GM12878 (cell line): ENCODE measurements around the gene DBNDD2. TPM values are rescaled to one million over a fixed set of nuclear protein-coding genes. Genes with fewer than 3 reads are reported as not detected.

Experiments
- ATAC-seq: fragments of 200-7000 bp; cut with Tn5 transposase; 3 replicates; pipeline ENCODE4 v1.9.1; 2020; ENCODE audit warnings: mild to moderate bottlenecking, moderate library complexity
- BruUV-seq: library from RNA; stranded (reverse); fragments of 400-500 nt; replicated peaks from 2 replicates; lab custom pipeline; 2021; lab: Mats Ljungman, UMichigan
- CTCF ChIA-PET: fragments of 300-600 bp; sonication (Branson Sonifier 250); formaldehyde crosslinking; extraction: SDS; loops from one replicate; lab custom pipeline; 2021; ENCODE audit warnings: inconsistent platforms; lab: Yijun Ruan, JAX
- POLR2A ChIA-PET: fragments of 350-600 bp; formaldehyde crosslinking; extraction: SDS; loops from one replicate; lab custom pipeline; 2021; ENCODE audit warnings: inconsistent platforms; lab: Charles Lee
- RAD21 ChIA-PET: fragments of 300-600 bp; sonication (Branson Sonifier 250); formaldehyde crosslinking; loops from one replicate; lab custom pipeline; 2023; ENCODE audit warnings: antibody characterized with exemption; ENCODE audit not compliant: unreplicated experiment; lab: Charles Lee
- SMC1A ChIA-PET: fragments of 300-600 bp; sonication (Branson Sonifier 250); formaldehyde crosslinking; loops from one replicate; lab custom pipeline; 2023; ENCODE audit not compliant: unreplicated experiment, uncharacterized antibody; lab: Charles Lee
- DNase-seq: peaks from one replicate; pipeline ENCODE4 v3.0.0-alpha.2; 2011; ENCODE audit warnings: low read depth, low spot score
- FAIRE-seq: peaks from 3 replicates; lab custom pipeline; 2011; peaks lifted over from hg19 to GRCh38; lab: Jason Lieb, UNC
- H2AFZ ChIP-seq: 2 replicates; pipeline ENCODE4 v1.6.0; 2011; ENCODE audit warnings: low read depth, low read length, control low read depth; ENCODE audit not compliant: control insufficient read depth
- H3K27ac ChIP-seq: 2 replicates; pipeline ENCODE4 v1.5.1; 2011; ENCODE audit warnings: control low read depth; ENCODE audit not compliant: control insufficient read depth, insufficient read depth
- H3K27me3 ChIP-seq, 2 experiments: replicated peaks in 1 of 2; 2 replicates each; pipeline versions ENCODE4 v1.6.0 to v1.6.1; 2011; ENCODE audit warnings: low read length in 1 of 2; ENCODE audit not compliant: control insufficient read depth in 2 of 2, insufficient read depth in 2 of 2
- H3K36me3 ChIP-seq, 2 experiments: 2 replicates each; pipeline ENCODE4 v1.5.1; 2011; ENCODE audit warnings: low read length in 1 of 2; ENCODE audit not compliant: control insufficient read depth in 2 of 2, insufficient read depth in 2 of 2
- H3K4me1 ChIP-seq: 2 replicates; pipeline ENCODE4 v1.6.1; 2011; ENCODE audit warnings: mild to moderate bottlenecking, low read length, moderate library complexity, mixed read lengths; ENCODE audit not compliant: control insufficient read depth, insufficient read depth
- H3K4me2 ChIP-seq: 2 replicates; pipeline ENCODE4 v1.6.0; 2011; ENCODE audit warnings: control low read depth; ENCODE audit not compliant: control insufficient read depth, insufficient read depth
- H3K4me3 ChIP-seq: fragments of 200-600 bp; sonication (generic); 2 replicates; pipeline ENCODE4 v1.5.1; 2016
- H3K79me2 ChIP-seq: 2 replicates; pipeline ENCODE4 v1.6.0; 2011; ENCODE audit warnings: low read length; ENCODE audit not compliant: control insufficient read depth, insufficient read depth
- H3K9ac ChIP-seq: 2 replicates; pipeline ENCODE4 v1.8.0; 2011; ENCODE audit warnings: low read length, control low read depth, mixed read lengths; ENCODE audit not compliant: control insufficient read depth, insufficient read depth
- H3K9me3 ChIP-seq: replicated peaks from 3 replicates; pipeline ENCODE4 v1.5.1; 2011; ENCODE audit warnings: mild to moderate bottlenecking, low read length; ENCODE audit not compliant: control insufficient read depth, insufficient read depth
- H4K20me1 ChIP-seq: 2 replicates; pipeline ENCODE4 v1.6.0; 2011; ENCODE audit not compliant: control insufficient read depth, insufficient read depth
- BCL3 ChIP-seq: IDR thresholded peaks from 2 replicates; pipeline ENCODE4 v1.6.1; 2011; ENCODE audit warnings: borderline replicate concordance, low read depth, mild to moderate bottlenecking, moderate library complexity, low read length; ENCODE audit not compliant: insufficient read depth, poor library complexity, severe bottlenecking
- EED ChIP-seq: sonication (generic); IDR thresholded peaks from 2 replicates; pipeline ENCODE4 v1.6.1; 2016; ENCODE audit warnings: antibody characterized with exemption, low read depth
- ESRRA ChIP-seq: IDR thresholded peaks from 2 replicates; pipeline ENCODE4 v1.6.1; 2012; ENCODE audit warnings: mild to moderate bottlenecking, low read length, improper control_type of control experiment
- ETV6 ChIP-seq, 2 experiments: fragments of 450-650 bp in 1 of 2; IDR thresholded peaks in 1 of 2; conservative IDR thresholded peaks in 1 of 2; 2 replicates each; pipeline ENCODE4 v1.6.1; 2014; ENCODE audit warnings: antibody characterized with exemption in 1 of 2, borderline replicate concordance in 1 of 2, low read depth in 1 of 2, mild to moderate bottlenecking in 1 of 2, moderate library complexity in 1 of 2
- KDM1A ChIP-seq: fragments of 200-600 bp; sonication (generic); IDR thresholded peaks from 2 replicates; pipeline ENCODE4 v1.6.1; 2016; ENCODE audit warnings: borderline replicate concordance
- LARP7 ChIP-seq: fragments of 450-650 bp; IDR thresholded peaks from 2 replicates; pipeline ENCODE4 v1.6.1; 2017; ENCODE audit warnings: mild to moderate bottlenecking
- NFYB ChIP-seq: IDR thresholded peaks from 2 replicates; pipeline ENCODE4 v1.6.1; 2011; ENCODE audit warnings: low read depth, mild to moderate bottlenecking, low read length, improper control_type of control experiment, moderate library complexity; ENCODE audit not compliant: insufficient read depth
- NR2C2 ChIP-seq: IDR thresholded peaks from 2 replicates; pipeline ENCODE4 v1.6.1; 2011; ENCODE audit warnings: borderline replicate concordance, low read depth; ENCODE audit not compliant: control insufficient read depth, insufficient read length
- PAX5 ChIP-seq: IDR thresholded peaks from 2 replicates; pipeline ENCODE4 v1.6.1; 2011; ENCODE audit warnings: low read depth, low read length, borderline replicate concordance
- RAD21 ChIP-seq: IDR thresholded peaks from 2 replicates; pipeline ENCODE4 v1.6.1; 2011; ENCODE audit warnings: mild to moderate bottlenecking, low read depth, low read length, moderate library complexity; ENCODE audit not compliant: insufficient read depth
- SIN3A ChIP-seq: IDR thresholded peaks from 2 replicates; pipeline ENCODE4 v1.6.1; 2012; ENCODE audit warnings: low read depth, low read length, improper control_type of control experiment
- SMAD1 ChIP-seq: fragments of 450-650 bp; IDR thresholded peaks from 2 replicates; pipeline ENCODE4 v1.6.1; 2018; ENCODE audit warnings: mild to moderate bottlenecking, low read depth; ENCODE audit not compliant: partially characterized antibody
- USF1 ChIP-seq: IDR thresholded peaks from 2 replicates; pipeline ENCODE4 v1.6.1; 2011; ENCODE audit warnings: borderline replicate concordance, low read depth, mild to moderate bottlenecking, moderate library complexity, mixed read lengths, low read length; ENCODE audit not compliant: insufficient read depth; ENCODE audit errors: extremely low read length
- USF2 ChIP-seq: IDR thresholded peaks from 2 replicates; pipeline ENCODE4 v1.6.1; 2011; ENCODE audit warnings: low read depth, low read length, improper control_type of control experiment, borderline replicate concordance
- ZBTB11 ChIP-seq: fragments of 450-650 bp; formaldehyde crosslinking; IDR thresholded peaks from 2 replicates; pipeline ENCODE4 v1.5.0; 2022; ENCODE audit warnings: mild to moderate bottlenecking, missing genetic modification characterization
- WGBS: methylation state at CpG from one replicate; pipeline ENCODE4 v1.1.6; 2016; ENCODE audit warnings: low lambda C conversion rate; ENCODE audit not compliant: insufficient replicate concordance, insufficient coverage; ENCODE audit errors: missing lambda C conversion rate; 5-methylcytosine and 5-hydroxymethylcytosine counted together
- in situ Hi-C: fragments of 300-500 bp; cut with MboI; formaldehyde crosslinking; loops from 9 replicates; pipeline ENCODE4 v1.14.3; 2018; ENCODE audit warnings: mixed read lengths
- intact Hi-C: fragments of 100-400 bp; cut with micrococcal nuclease; formaldehyde crosslinking; loops from one replicate; pipeline ENCODE4 v1.14.2; 2022; ENCODE audit not compliant: unreplicated experiment
- polyA plus RNA-seq, 11 experiments: library from polyadenylated mRNA; depleted of rRNA in 4 of 11; unstranded in 6 of 11; stranded (reverse) in 5 of 11; fragments of >200 nt; fragmentation: Nextera tagmentation in 4 of 11; fragmentation: Illumina TruSeq in 1 of 11; extraction: Ambion mirVana in 4 of 11; extraction: Trizol in 1 of 11; gene quantifications; 1 replicate in 1 of 11; 2 replicates in 10 of 11; pipeline versions ENCODE4 v1.2.1 to v1.2.3, GENCODE V29; 2011 to 2016; ENCODE audit warnings: inconsistent platforms in 2 of 11, missing spikeins in 2 of 11, low read depth in 1 of 11
- total RNA-seq, 4 experiments: library from RNA; depleted of rRNA in 3 of 4; stranded (reverse); fragments of >200 nt in 3 of 4; fragmentation: Illumina TruSeq in 1 of 4; extraction: Trizol in 1 of 4; gene quantifications; 2 replicates each; pipeline versions ENCODE4 v1.2.1 to v1.2.3, GENCODE V29; 2013 to 2021

Gene DBNDD2
- total and polyA plus RNA-seq, 10 of the 15 experiments (the other 5 are each of a cell fraction or from before 2014, with no cell fraction given) = 0.17 to 5.7 (median 0.49) TPM; not detected in 1

- CTCF ChIA-PET = interaction anchor here (0.9 kb wide), 1 partner anchor 20 kb away, joined by 3 read pairs; no protein-coding TSS in a partner anchor
- RAD21 ChIA-PET = no interaction called here
- POLR2A ChIA-PET = interaction anchor here (1.2 kb wide), 1 partner anchor 9 kb away, joined by 3 read pairs; no protein-coding TSS in a partner anchor
- Histone ChIP-seq H3K4me1 (no peaks in the 10 kb centered on the region), H3K27me3 (no peaks in the 10 kb centered on the region), H3K36me3 (no peaks in the 10 kb centered on the region; a peak in 1 of 4 replicates), H3K9ac (no peak overlapping the region), H3K79me2 (no peaks in the 10 kb centered on the region), H3K4me3 (no peak overlapping the region), H2AFZ (no peak overlapping the region), H3K27ac (no peak overlapping the region), H4K20me1 (no peaks in the 10 kb centered on the region), H3K9me3 (no peaks in the 10 kb centered on the region; the same call in 2 of the 3 replicates), H3K4me2 (no peak overlapping the region)
- SMC1A ChIA-PET = interaction anchor here (1.7 kb wide), 1 partner anchor 20 kb away, joined by 4 read pairs; no protein-coding TSS in a partner anchor
- BruUV-seq = no TSS peak
- DNase-seq (no peak), ATAC-seq (no peak), FAIRE-seq (no peak)
- 67% methylated on average over 19 of the region's 21 CpGs for WGBS
- intact Hi-C loops (no loop called here), in situ Hi-C loops (no loop called here)
- TF ChIP-seq RAD21 (no peak), ZBTB11 (no peak), USF2 (no peak), SMAD1 (no peak), SIN3A (no peak), EED (no peak), USF1 (no peak), NR2C2 (no peak), ETV6 (conservative IDR thresholded peaks at IDR 0.05 in 1 of 2, IDR thresholded peaks at IDR 0.05 in 1 of 2; ENCODE audit: borderline replicate concordance in 1 of 2, low read depth in 1 of 2) (no peak), KDM1A (no peak), BCL3 (no peak), ESRRA (no peak), LARP7 (no peak), NFYB (no peak), PAX5 (no peak)
Observed at GRCh38 chr20:45394221-45395113, 13.6 kb upstream of the DBNDD2 start.
